Measurements from ENCODE around the gene HECTD1.
"Not testable (repeated sequence)": the region's sequence is repeated elsewhere in the genome, so short reads cannot be mapped to it uniquely, and the experiment has no call there.

The HECTD1 gene

DNA sequence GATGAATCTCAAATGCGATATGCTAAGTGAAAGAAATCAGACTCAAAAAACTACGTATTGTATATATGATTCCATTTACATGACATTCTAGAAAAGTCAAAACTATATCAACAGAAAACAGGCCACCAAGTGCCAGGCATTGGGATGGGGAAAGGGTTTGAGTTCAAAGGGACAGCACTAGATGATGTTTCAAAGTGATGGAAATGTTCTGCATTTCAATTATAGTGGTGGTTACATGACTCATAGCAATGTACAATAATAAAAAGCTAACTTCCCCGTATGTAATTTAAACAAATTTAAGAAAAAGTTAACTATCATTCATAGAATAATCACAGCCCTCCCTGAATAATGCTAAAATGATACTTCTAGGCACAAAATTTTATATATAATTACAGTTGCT, 13.5 kb downstream of the HECTD1 start:
- Histone ChIP-seq H3K9me3 (ENCODE audit: control insufficient read depth, insufficient read depth, low read length) (no peaks in the 10 kb centered on the region), H3K9ac (ENCODE audit: low read depth, low read length) (no peak overlapping the region), H3K4me1 (ENCODE audit: insufficient read depth, low read length) (peaks cover 13% of the 10 kb centered on the region), H3K36me3 (ENCODE audit: insufficient read depth, low read length) (peaks cover 8% of the 10 kb centered on the region; the same call in 1 of the 2 replicates)

DNA sequence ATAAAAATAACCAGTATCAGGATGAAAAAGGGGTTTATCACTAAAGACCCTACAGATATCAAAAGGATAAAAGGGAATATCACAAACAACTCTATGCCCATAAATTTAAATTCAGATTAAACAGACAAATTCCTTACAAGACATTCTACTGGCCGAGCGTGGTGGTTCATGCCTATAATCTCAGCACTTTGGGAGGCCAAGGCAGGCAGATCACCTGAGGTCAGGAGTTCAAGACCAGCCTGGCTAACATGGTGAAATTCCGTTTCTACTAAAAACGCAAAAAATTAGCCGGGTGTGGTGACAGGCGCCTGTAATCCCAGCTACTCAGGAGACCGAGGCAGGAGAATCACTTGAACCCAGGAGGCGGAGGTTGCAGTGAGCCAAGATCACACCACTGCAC, 15.0 kb downstream of the HECTD1 start:
- H3K4me1 ChIP-seq (ENCODE audit: insufficient read depth, low read length) = peaks cover 13% of the 10 kb centered on the region
- not testable (repeated sequence) for H3K9me3 ChIP-seq (ENCODE audit: control insufficient read depth, insufficient read depth, low read length); H3K36me3 ChIP-seq (ENCODE audit: insufficient read depth, low read length); H3K9ac ChIP-seq (ENCODE audit: low read depth, low read length)

DNA sequence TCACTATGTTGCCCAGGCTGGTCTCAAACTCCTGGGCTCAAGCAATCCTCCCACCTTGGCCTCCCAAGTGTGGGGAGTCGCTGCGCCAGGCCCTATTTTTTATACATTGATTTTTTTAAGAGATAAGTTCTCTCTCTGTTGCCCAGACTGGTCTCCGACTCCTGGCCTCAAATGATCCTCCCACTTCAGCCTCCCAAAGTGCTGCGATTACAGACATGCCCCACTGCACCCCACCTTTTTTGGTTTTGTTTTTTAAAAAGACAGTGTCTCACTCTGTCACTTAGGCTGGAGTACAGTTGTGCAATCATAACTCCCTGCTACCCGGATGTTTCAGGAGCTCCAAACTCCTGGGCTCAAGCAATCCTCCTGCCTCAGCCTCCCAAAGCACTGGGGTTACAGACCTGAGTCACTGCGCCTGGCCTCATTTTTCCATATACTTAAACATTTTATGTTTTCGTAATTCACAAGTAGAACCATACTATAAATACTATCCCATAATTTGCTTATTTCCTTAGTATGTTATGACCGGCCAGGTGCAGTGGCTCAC, 16.8 kb downstream of the HECTD1 start:
- no peak overlapping the region for H3K9ac ChIP-seq (ENCODE audit: low read depth, low read length)
- H3K9me3 ChIP-seq (ENCODE audit: control insufficient read depth, insufficient read depth, low read length) = no peaks in the 10 kb centered on the region
- H3K36me3 ChIP-seq (ENCODE audit: insufficient read depth, low read length) = peaks cover 7% of the 10 kb centered on the region; the same call in 1 of the 2 replicates
- H3K4me1 ChIP-seq (ENCODE audit: insufficient read depth, low read length) = peaks cover 9% of the 10 kb centered on the region

DNA sequence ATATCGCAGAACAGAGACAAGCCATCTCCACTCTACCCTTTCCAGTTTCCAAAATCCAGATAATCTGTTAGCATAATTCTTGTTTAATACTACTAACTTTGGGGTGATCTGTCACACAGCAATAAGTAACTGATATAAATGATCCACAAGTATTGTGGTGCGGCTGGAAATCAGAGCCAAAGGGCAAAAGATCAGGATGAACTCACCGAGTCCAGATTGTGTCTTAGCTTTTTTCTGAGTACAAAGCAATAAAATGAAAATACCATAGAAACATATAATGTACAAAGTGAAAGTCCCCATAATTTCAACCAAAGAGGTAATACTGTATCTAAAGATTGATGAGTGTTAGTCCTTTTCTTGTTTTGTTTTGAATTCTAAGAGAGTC, 17.4 kb downstream of the HECTD1 start:
- Histone ChIP-seq H3K9ac (ENCODE audit: low read depth, low read length) (no peak overlapping the region), H3K4me1 (ENCODE audit: insufficient read depth, low read length) (peaks cover 4% of the 10 kb centered on the region), H3K36me3 (ENCODE audit: insufficient read depth, low read length) (peaks cover 7% of the 10 kb centered on the region; the same call in 1 of the 2 replicates), H3K9me3 (ENCODE audit: control insufficient read depth, insufficient read depth, low read length) (no peaks in the 10 kb centered on the region)

DNA sequence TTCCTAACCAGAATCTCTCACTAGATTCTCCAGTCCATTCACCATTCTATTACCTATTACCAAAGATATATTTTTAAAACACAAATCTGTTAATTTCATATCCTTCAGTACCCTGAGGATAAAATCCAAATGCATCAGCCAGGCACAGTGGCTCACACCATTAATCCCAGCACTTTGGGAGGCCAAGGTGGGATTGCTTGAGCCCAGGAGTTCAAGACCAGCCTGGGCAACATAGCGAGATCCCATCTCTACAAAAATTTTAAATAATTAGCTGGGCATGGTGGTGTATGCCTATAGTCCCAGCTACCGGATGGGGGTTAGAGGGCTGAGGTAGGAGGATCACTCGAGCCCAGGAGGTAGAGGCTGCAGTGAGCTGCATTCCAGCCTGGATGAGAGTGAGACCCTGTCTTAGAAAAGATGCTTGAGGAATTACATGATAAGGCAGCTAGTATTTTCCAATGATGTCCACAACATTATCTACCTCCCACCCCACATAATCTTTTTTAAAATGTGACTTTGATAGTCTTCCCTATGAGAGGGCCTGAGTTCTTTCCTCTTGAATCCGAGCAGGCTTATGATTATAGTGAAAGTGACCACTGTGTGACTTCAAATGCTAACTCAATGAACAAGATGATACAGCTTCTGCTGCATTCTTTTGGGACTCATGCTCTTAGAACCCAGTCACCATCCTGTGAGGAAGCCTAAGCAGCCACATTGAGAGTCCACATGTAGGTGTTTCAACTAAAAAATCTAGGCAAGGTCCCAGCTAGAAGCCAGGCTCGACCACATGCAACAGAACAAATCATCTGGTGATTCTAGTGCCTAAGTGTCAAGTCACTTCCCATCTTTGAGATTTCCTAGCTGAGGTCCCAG, 18.0 kb downstream of the HECTD1 start:
- H3K36me3 ChIP-seq (ENCODE audit: insufficient read depth, low read length) = peaks cover 7% of the 10 kb centered on the region; the same call in 1 of the 2 replicates
- no peaks in the 10 kb centered on the region for H3K4me1 ChIP-seq (ENCODE audit: insufficient read depth, low read length)
- no peak overlapping the region for H3K9ac ChIP-seq (ENCODE audit: low read depth, low read length)
- H3K9me3 ChIP-seq (ENCODE audit: control insufficient read depth, insufficient read depth, low read length) = no peaks in the 10 kb centered on the region

DNA sequence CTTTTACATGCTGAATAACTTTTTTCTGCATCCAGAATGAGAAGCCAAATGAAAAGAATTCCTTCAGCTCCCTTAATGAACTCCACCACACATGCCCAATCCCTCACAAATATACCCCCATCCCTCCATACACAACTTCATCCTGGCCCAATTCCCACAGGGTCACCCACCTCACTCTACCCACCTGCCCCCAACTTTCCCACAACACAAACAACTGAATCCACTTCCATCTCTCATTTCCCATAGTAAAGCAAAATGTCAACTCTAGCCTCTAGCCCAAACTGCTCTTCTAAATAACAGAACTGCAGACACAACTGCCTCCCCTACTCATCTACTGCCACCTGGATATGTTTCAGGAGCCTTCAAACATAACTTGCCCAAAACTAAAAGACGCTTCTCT, 18.8 kb downstream of the HECTD1 start:
- Histone ChIP-seq H3K9me3 (ENCODE audit: control insufficient read depth, insufficient read depth, low read length) (no peaks in the 10 kb centered on the region), H3K36me3 (ENCODE audit: insufficient read depth, low read length) (peaks cover 7% of the 10 kb centered on the region; the same call in 1 of the 2 replicates), H3K4me1 (ENCODE audit: insufficient read depth, low read length) (no peaks in the 10 kb centered on the region), H3K9ac (ENCODE audit: low read depth, low read length) (no peak overlapping the region)

DNA sequence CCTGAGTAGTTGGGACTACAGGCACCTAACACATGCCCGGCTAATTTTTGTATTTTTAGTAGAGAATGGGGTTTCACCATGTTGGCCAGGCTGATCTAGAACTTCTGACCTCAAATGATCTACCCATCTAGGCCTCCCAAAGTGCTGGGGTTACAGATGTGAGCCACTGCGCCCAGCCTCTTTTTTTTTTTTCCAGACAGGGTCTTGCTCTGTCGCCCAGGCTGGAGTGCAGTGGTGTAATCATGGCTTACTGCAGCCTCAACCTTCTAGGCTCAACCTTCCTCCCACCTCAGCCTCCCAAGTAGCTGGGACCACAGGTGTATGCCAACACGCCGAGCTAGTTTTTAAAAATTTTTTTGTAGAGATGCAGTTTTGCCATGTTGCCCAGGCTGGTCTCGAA, 25.6 kb downstream of the HECTD1 start:
- H3K36me3 ChIP-seq (ENCODE audit: insufficient read depth, low read length); H3K9me3 ChIP-seq (ENCODE audit: control insufficient read depth, insufficient read depth, low read length); H3K9ac ChIP-seq (ENCODE audit: low read depth, low read length); H3K4me1 ChIP-seq (ENCODE audit: insufficient read depth, low read length): not testable (repeated sequence)

DNA sequence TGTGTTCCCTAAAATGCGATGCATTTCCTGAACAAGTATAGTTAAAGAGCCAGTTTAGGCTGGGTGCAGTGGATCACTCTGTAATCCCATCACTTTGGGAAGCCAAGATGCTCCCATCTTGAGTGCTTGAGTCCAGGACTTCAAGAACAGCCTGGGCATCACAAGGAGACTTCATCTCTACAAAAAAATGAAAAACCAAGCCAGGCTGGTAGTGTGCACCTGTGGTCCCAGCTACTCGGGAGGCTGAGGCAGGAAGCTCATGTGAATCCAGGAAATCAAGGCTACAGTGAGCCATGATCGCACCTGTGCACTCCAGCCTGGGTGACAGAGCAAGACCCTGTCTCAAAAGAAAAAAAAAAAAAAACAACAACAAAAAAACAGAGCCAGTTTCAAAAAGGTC, 26.3 kb downstream of the HECTD1 start:
- Histone ChIP-seq H3K36me3 (ENCODE audit: insufficient read depth, low read length) (no peaks in the 10 kb centered on the region), H3K9me3 (ENCODE audit: control insufficient read depth, insufficient read depth, low read length) (no peaks in the 10 kb centered on the region), H3K4me1 (ENCODE audit: insufficient read depth, low read length) (no peaks in the 10 kb centered on the region), H3K9ac (ENCODE audit: low read depth, low read length) (no peak overlapping the region)

DNA sequence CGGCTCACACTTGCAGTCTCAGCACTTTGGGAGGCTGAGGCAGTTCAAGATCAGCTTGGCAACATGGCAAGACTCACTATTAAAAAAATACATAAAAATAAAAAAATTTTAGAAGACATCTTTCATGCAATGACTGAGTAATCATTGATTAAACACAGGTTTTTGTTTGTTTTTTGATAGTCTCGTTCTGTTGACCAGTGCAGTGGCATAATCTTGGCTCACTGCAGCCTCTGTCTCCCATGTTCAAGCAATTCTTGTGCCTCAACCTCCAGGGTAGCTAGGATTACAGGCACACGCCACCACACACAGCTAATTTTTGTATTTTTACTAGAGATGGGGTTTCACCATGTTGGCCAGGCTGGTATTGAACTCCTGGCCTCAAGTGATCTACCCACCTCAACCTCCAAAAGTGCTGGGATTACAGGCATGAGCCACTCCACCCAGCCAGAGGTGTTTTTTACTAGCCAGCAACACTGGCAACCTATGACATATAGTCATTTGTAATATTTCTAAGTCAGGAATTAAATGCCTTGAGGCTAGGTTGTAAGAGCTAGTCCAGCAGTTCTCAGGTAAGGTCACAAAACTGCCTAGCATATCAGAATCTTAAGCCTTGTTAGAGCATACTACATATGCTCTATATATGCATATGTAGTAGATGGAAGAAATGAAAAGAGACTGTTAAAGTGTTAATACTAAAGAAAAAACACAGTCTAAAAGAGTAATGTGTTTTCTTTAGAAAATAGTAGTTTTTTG, 27.1 kb downstream of the HECTD1 start:
- H3K36me3 ChIP-seq (ENCODE audit: insufficient read depth, low read length) = peaks cover under 1% of the 10 kb centered on the region; the same call in 1 of the 2 replicates
- H3K9ac ChIP-seq (ENCODE audit: low read depth, low read length) = no peak overlapping the region
- H3K4me1 ChIP-seq (ENCODE audit: insufficient read depth, low read length) = no peaks in the 10 kb centered on the region
- no peaks in the 10 kb centered on the region for H3K9me3 ChIP-seq (ENCODE audit: control insufficient read depth, insufficient read depth, low read length)

DNA sequence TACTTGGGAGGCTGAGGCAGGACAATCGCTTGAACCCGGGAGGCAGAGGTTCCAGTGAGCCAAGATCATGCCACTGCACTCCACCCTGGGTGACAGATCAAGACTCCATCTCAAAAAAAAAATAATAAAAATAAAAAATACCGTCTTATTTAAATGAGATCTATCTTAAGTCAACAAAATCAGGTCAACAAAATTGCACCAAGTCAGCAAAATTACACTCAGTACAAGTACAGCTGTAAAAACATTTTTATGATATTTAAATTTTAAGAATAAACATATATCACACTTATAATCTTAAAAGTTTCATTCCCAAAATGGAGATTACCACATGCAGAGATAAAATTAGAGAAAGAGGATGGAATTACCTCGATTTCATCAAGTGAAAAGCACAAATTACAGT, 33.2 kb downstream of the HECTD1 start:
- H3K9ac ChIP-seq (ENCODE audit: low read depth, low read length) = no peak overlapping the region
- H3K36me3 ChIP-seq (ENCODE audit: insufficient read depth, low read length) = peaks cover 28% of the 10 kb centered on the region
- H3K4me1 ChIP-seq (ENCODE audit: insufficient read depth, low read length) = no peaks in the 10 kb centered on the region
- H3K9me3 ChIP-seq (ENCODE audit: control insufficient read depth, insufficient read depth, low read length) = no peaks in the 10 kb centered on the region

DNA sequence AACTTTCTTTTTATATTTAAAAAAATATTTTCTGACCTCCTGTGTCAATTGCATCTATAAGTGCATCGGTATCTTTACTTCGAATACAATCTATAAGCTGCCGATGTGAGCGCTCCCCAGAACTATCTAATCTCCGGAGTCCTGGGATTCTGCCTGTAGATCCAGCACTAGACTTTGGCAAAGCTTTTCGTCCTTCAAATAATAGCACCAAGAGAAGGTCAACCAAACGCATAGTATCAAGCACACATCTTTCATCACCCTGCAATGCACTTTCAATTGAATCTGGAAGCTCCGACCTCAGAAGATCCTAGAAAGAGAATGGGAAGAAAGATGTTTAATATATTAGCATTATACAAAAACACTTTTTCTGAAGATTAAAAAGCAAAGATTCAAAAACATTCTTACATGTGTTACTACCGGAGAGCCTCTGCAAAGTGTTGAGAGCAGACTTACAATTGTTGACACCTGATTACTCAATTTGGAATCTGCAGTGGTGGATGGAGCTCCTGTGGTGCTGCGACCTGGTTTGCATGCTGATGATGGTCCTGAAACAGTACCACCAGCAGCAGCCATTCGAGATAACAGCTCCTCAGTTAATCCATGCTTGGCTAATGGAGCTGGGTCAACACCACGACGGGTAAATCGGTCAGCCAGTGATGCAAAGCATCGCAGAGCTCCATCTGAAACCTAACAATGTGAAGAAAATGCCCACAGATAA, 34.3 kb downstream of the HECTD1 start:
- no peak overlapping the region for H3K9ac ChIP-seq (ENCODE audit: low read depth, low read length)
- H3K4me1 ChIP-seq (ENCODE audit: insufficient read depth, low read length) = no peaks in the 10 kb centered on the region
- peaks cover 28% of the 10 kb centered on the region for H3K36me3 ChIP-seq (ENCODE audit: insufficient read depth, low read length)
- no peaks in the 10 kb centered on the region for H3K9me3 ChIP-seq (ENCODE audit: control insufficient read depth, insufficient read depth, low read length)

DNA sequence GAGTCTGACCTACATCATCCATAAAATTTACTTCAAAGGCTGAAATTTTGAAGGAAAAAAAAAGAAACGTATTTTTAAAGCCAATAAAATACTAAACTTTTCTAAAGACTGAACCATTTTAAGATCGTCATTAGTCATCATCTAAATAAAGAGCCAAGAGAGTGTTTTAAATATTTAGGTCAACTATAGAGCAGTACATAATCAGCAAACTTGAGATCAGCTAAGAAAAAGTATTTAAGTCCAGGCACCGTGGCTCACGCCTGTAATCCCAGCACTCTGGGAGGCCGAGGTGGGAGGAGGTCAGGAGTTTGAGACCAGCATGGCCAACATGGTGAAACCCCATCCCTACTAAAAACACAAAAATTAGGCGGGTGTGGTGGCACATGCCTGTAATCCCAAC, 35.5 kb downstream of the HECTD1 start:
- H3K4me1 ChIP-seq (ENCODE audit: insufficient read depth, low read length) = no peaks in the 10 kb centered on the region
- H3K9ac ChIP-seq (ENCODE audit: low read depth, low read length) = no peak overlapping the region
- H3K36me3 ChIP-seq (ENCODE audit: insufficient read depth, low read length) = peaks cover 37% of the 10 kb centered on the region
- H3K9me3 ChIP-seq (ENCODE audit: control insufficient read depth, insufficient read depth, low read length) = no peaks in the 10 kb centered on the region

DNA sequence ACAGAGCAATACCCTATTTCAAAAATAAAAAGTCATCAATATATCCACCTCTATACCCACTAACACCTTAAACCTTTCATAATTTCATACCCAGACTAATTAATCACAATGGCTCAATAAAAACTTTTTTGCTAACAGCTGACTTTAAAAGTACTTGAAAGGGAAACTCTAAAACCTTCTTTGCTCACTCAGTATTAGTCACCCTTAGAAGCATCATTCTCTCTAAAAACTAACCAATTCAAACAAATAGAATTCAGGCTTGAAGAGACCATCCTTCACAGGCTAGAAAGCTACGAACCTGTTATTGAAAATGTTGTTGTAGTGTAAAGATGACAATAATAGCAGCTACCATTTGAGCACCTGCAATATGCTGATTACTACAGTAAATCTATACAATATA, 37.2 kb downstream of the HECTD1 start:
- Histone ChIP-seq H3K4me1 (ENCODE audit: insufficient read depth, low read length) (no peaks in the 10 kb centered on the region), H3K36me3 (ENCODE audit: insufficient read depth, low read length) (peaks cover 36% of the 10 kb centered on the region), H3K9me3 (ENCODE audit: control insufficient read depth, insufficient read depth, low read length) (no peaks in the 10 kb centered on the region), H3K9ac (ENCODE audit: low read depth, low read length) (no peak overlapping the region)

DNA sequence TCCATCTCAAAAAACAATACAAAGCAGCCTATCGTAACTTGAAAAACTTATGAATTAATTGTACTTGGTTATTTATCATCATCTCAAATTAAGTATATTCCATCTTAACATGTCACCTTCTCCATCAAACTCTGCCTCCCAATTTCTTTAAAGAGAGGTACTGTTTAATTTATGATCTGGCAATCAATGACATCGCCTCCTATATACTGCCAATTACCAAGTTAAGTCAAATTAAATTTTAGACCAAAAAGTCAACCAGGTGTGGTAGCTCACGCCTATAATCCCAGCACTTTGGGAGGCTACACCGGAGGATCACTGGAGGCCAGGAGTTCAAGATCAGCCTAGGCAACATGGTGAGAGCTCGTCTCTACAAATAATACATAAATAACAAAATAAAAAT, 37.7 kb downstream of the HECTD1 start:
- Histone ChIP-seq H3K4me1 (ENCODE audit: insufficient read depth, low read length) (no peaks in the 10 kb centered on the region), H3K36me3 (ENCODE audit: insufficient read depth, low read length) (peaks cover 35% of the 10 kb centered on the region), H3K9me3 (ENCODE audit: control insufficient read depth, insufficient read depth, low read length) (no peaks in the 10 kb centered on the region), H3K9ac (ENCODE audit: low read depth, low read length) (no peak overlapping the region)
